Keratinocyte (primary cell): ENCODE data around the gene FMN1. TPM values are rescaled to one million over a fixed set of nuclear protein-coding genes. Genes with fewer than 3 reads are reported as not detected.

Source experiments
- DNase-seq: peaks from one replicate; pipeline ENCODE4 v3.0.0-alpha.2; 2011; ENCODE audit warnings: low read depth, missing footprints, low spot score
- FAIRE-seq: peaks from 2 replicates; lab custom pipeline; 2011; peaks lifted over from hg19 to GRCh38; lab: Jason Lieb, UNC
- H2AFZ ChIP-seq: 2 replicates; pipeline ENCODE4 v1.6.0; 2012; ENCODE audit warnings: low read length, control low read depth, inconsistent platforms; ENCODE audit not compliant: control insufficient read depth
- H3K27ac ChIP-seq: 2 replicates; pipeline ENCODE4 v1.5.1; 2011; ENCODE audit warnings: low read length; ENCODE audit not compliant: control insufficient read depth, insufficient read depth
- H3K27me3 ChIP-seq: 3 replicates; pipeline ENCODE4 v1.6.0; 2011; ENCODE audit warnings: low read length; ENCODE audit not compliant: control insufficient read depth, insufficient read depth; ENCODE audit errors: extremely low read depth
- H3K36me3 ChIP-seq, 2 experiments: 2 replicates in 1 of 2; 3 replicates in 1 of 2; pipeline ENCODE4 v1.5.1; 2011; ENCODE audit warnings: low read length in 2 of 2, mild to moderate bottlenecking in 1 of 2; ENCODE audit not compliant: control insufficient read depth in 2 of 2, insufficient read depth in 2 of 2; ENCODE audit errors: extremely low read depth in 1 of 2
- H3K4me1 ChIP-seq: 3 replicates; pipeline ENCODE4 v1.5.1; 2011; ENCODE audit warnings: low read length; ENCODE audit not compliant: control insufficient read depth, insufficient read depth; ENCODE audit errors: extremely low read depth
- H3K4me2 ChIP-seq: 3 replicates; pipeline ENCODE4 v1.6.0; 2011; ENCODE audit warnings: low read depth, low read length; ENCODE audit not compliant: control insufficient read depth, insufficient read depth; ENCODE audit errors: extremely low read depth
- H3K4me3 ChIP-seq, 3 experiments: fragments of 200-600 bp in 1 of 3; sonication (generic) in 1 of 3; 2 replicates in 2 of 3; 3 replicates in 1 of 3; pipeline ENCODE4 v1.5.1; 2011 to 2016; ENCODE audit warnings: low read length in 3 of 3, mild to moderate bottlenecking in 3 of 3, control low read depth in 2 of 3, inconsistent platforms in 1 of 3, low read depth in 1 of 3, mixed read lengths in 1 of 3, mixed run types in 1 of 3, moderate library complexity in 1 of 3; ENCODE audit not compliant: control insufficient read depth in 2 of 3, insufficient read depth in 2 of 3; ENCODE audit errors: extremely low read depth in 1 of 3
- H3K79me2 ChIP-seq: 2 replicates; pipeline ENCODE4 v1.6.0; 2012; ENCODE audit warnings: low read length; ENCODE audit not compliant: control insufficient read depth, insufficient read depth
- H3K9ac ChIP-seq: 3 replicates; pipeline ENCODE4 v1.6.0; 2011; ENCODE audit warnings: low read length; ENCODE audit not compliant: control insufficient read depth, insufficient read depth; ENCODE audit errors: extremely low read depth
- H3K9me1 ChIP-seq: 3 replicates; pipeline ENCODE4 v1.6.0; 2011; ENCODE audit warnings: low read length; ENCODE audit not compliant: control insufficient read depth, insufficient read depth; ENCODE audit errors: extremely low read depth
- H3K9me3 ChIP-seq: 2 replicates; pipeline ENCODE4 v1.5.1; 2012; ENCODE audit warnings: low read depth, low read length; ENCODE audit not compliant: control insufficient read depth
- H4K20me1 ChIP-seq: 3 replicates; pipeline ENCODE4 v1.6.0; 2011; ENCODE audit warnings: low read length; ENCODE audit not compliant: control insufficient read depth, insufficient read depth; ENCODE audit errors: extremely low read depth
- CTCF ChIP-seq, 3 experiments: IDR thresholded peaks in 1 of 3; conservative IDR thresholded peaks in 1 of 3; optimal IDR thresholded peaks in 1 of 3; 2 replicates in 2 of 3; 3 replicates in 1 of 3; pipeline versions ENCODE3 to v1.5.1; 2011; ENCODE audit warnings: low read length in 3 of 3, mild to moderate bottlenecking in 3 of 3, moderate library complexity in 2 of 3, control low read depth in 1 of 3, inconsistent platforms in 1 of 3; ENCODE audit not compliant: insufficient read depth in 2 of 3; ENCODE audit errors: extremely low read depth in 1 of 3
- EZH2 ChIP-seq: IDR thresholded peaks from one replicate; pipeline ENCODE4 v1.6.1; 2012; ENCODE audit warnings: inconsistent platforms, mild to moderate bottlenecking, low read length, moderate library complexity
- dilution Hi-C: fragments of 300-500 bp; cut with MboI; formaldehyde crosslinking; loops from one replicate; pipeline ENCODE4 v1.7.0; 2020; ENCODE audit warnings: low sequenced_read_pairs; ENCODE audit not compliant: extremely low pct_ligation_motif_present
- polyA plus RNA-seq, 5 experiments: library from polyadenylated mRNA; depleted of rRNA in 3 of 5; stranded (reverse) in 3 of 5; stranded (forward) in 1 of 5; unstranded in 1 of 5; fragments of >200 nt; gene quantifications; 1 replicate in 1 of 5; 2 replicates in 3 of 5; 3 replicates in 1 of 5; pipeline versions ENCODE4 v1.2.1 to v1.2.3, GENCODE V29; 2011 to 2012; ENCODE audit warnings: missing spikeins in 2 of 5, low read depth in 1 of 5, low replicate concordance in 1 of 5

The FMN1 gene
- polyA plus RNA-seq, 1 donor (not counting 4 experiments of a cell fraction or from before 2014, with no cell fraction given) = 0.71 TPM

GRCh38 chr15:33040496-33040895 is 154.0 kb downstream of the FMN1 start:
- H3K4me2 ChIP-seq = no peak overlapping the region
- H3K9me1 ChIP-seq = no peaks in the 10 kb centered on the region
- H3K36me3 ChIP-seq = no peaks in the 10 kb centered on the region
- H3K9ac ChIP-seq = no peak overlapping the region
- no peak overlapping the region for H2AFZ ChIP-seq
- DNase-seq = no peak
- no peaks in the 10 kb centered on the region for H3K27me3 ChIP-seq
- H3K4me3 ChIP-seq = no peak overlapping the region
- H4K20me1 ChIP-seq = no peaks in the 10 kb centered on the region
- FAIRE-seq = no peak
- H3K27ac ChIP-seq = no peak overlapping the region
- TF ChIP-seq CTCF (optimal IDR thresholded peaks at IDR 0.05 in 1 of 3, IDR thresholded peaks at IDR 0.05 in 1 of 3, conservative IDR thresholded peaks at IDR 0.05 in 1 of 3; ENCODE audit: extremely low read depth in 1 of 3, insufficient read depth in 2 of 3, low read length in 3 of 3) (no peak), EZH2 (no peak)
- no peaks in the 10 kb centered on the region for H3K4me1 ChIP-seq
- no peaks in the 10 kb centered on the region for H3K9me3 ChIP-seq
- dilution Hi-C loops = no loop called here
- H3K79me2 ChIP-seq = no peaks in the 10 kb centered on the region

- no peaks in the 10 kb centered on the region for H4K20me1 ChIP-seq
- no peak for DNase-seq
- no peak overlapping the region for H2AFZ ChIP-seq
- peaks cover 5% of the 10 kb centered on the region for H3K4me1 ChIP-seq
- H3K36me3 ChIP-seq = no peaks in the 10 kb centered on the region
- H3K9me1 ChIP-seq = no peaks in the 10 kb centered on the region
- H3K27me3 ChIP-seq = no peaks in the 10 kb centered on the region
- dilution Hi-C loops = no loop called here
- no peak for TF ChIP-seq EZH2
- no peak for TF ChIP-seq CTCF (optimal IDR thresholded peaks at IDR 0.05 in 1 of 3, IDR thresholded peaks at IDR 0.05 in 1 of 3, conservative IDR thresholded peaks at IDR 0.05 in 1 of 3; ENCODE audit: extremely low read depth in 1 of 3, insufficient read depth in 2 of 3, low read length in 3 of 3)
- no peak overlapping the region for H3K4me3 ChIP-seq
- H3K27ac ChIP-seq = no peak overlapping the region
- no peaks in the 10 kb centered on the region for H3K9me3 ChIP-seq
- H3K79me2 ChIP-seq = no peaks in the 10 kb centered on the region
- no peak for FAIRE-seq
- no peak overlapping the region for H3K4me2 ChIP-seq
- H3K9ac ChIP-seq = no peak overlapping the region
These were observed 159.9 kb downstream of the FMN1 start for GRCh38 chr15:33034588-33034987.
